Pons (tissue), 1 donor: ENCODE data around the gene GSG1L.
A peak's percentile ranks its signal among the peaks of the same experiment; 100 is the strongest.
"Not testable (repeated sequence)": the region's sequence is repeated elsewhere in the genome, so short reads cannot be mapped to it uniquely, and the experiment has no call there.

Experiments used
- DNase-seq: peaks from one replicate; pipeline ENCODE4 v3.0.0-alpha.2; 2016; ENCODE audit warnings: low spot score

The GSG1L gene

GRCh38 chr16:27947696-27948095, 115.8 kb downstream of the GSG1L start:
- DNase-seq = no peak

- DNase-seq = no peak
These were observed 118.1 kb downstream of the GSG1L start for GRCh38 chr16:27945233-27945973.

GRCh38 chr16:27943766-27944165, 119.7 kb downstream of the GSG1L start:
- DNase-seq = no peak

GRCh38 chr16:27942071-27942470, 121.4 kb downstream of the GSG1L start:
- not testable (repeated sequence) for DNase-seq

GRCh38 chr16:27935076-27935475, 128.4 kb downstream of the GSG1L start:
- DNase-seq = no peak

- DNase-seq = no peak
These were observed 130.9 kb downstream of the GSG1L start for GRCh38 chr16:27932542-27933135.

GRCh38 chr16:27929818-27930217, 133.7 kb downstream of the GSG1L start:
- DNase-seq = no peak

- no peak for DNase-seq
These were observed 135.0 kb downstream of the GSG1L start for GRCh38 chr16:27928542-27928941.

GRCh38 chr16:27927266-27927901, 136.1 kb downstream of the GSG1L start:
- no peak for DNase-seq

GRCh38 chr16:27925612-27926011, 137.9 kb downstream of the GSG1L start:
- no peak for DNase-seq

GRCh38 chr16:27924411-27925118, 138.9 kb downstream of the GSG1L start:
- DNase-seq = no peak

- no peak for DNase-seq
These were observed 139.8 kb downstream of the GSG1L start for GRCh38 chr16:27923751-27924150.

- DNase-seq = no peak
These were observed 141.1 kb downstream of the GSG1L start for GRCh38 chr16:27922433-27922832.

GRCh38 chr16:27921134-27921533, 142.4 kb downstream of the GSG1L start:
- DNase-seq = no peak

- peak; percentile 14 for DNase-seq
These were observed 143.1 kb downstream of the GSG1L start for GRCh38 chr16:27920391-27920891.

GRCh38 chr16:27918755-27919154, 144.8 kb downstream of the GSG1L start:
- DNase-seq = no peak

GRCh38 chr16:27917949-27918348, 145.6 kb downstream of the GSG1L start:
- DNase-seq = no peak

GRCh38 chr16:27911486-27911885, 152.0 kb downstream of the GSG1L start:
- DNase-seq = no peak

GRCh38 chr16:27907457-27907972, 156.0 kb downstream of the GSG1L start:
- DNase-seq = no peak

- no peak for DNase-seq
These were observed 156.6 kb downstream of the GSG1L start for GRCh38 chr16:27906883-27907282.

GRCh38 chr16:27903046-27903655, 160.4 kb downstream of the GSG1L start:
- no peak for DNase-seq

GRCh38 chr16:27902551-27902950, 161.0 kb downstream of the GSG1L start:
- DNase-seq = no peak
